Mammary epithelial cell (primary cell): ENCODE results near the gene BEND6.

ENCODE experiments used
- CTCF ChIP-seq, 2 donors: IDR thresholded peaks in 1 of 2; conservative IDR thresholded peaks in 1 of 2; 2 replicates each; pipeline ENCODE4 v1.5.1; 2011 to 2012; ENCODE audit warnings: inconsistent platforms in 2 of 2, low read length in 2 of 2, mild to moderate bottlenecking in 2 of 2, control low read depth in 1 of 2, low read depth in 1 of 2; ENCODE audit not compliant: insufficient read depth in 1 of 2; ENCODE audit errors: extremely low read depth in 1 of 2
- EZH2 ChIP-seq: IDR thresholded peaks from 2 replicates; pipeline ENCODE4 v1.6.1; 2012; ENCODE audit warnings: low read length, inconsistent platforms, borderline replicate concordance

- TF ChIP-seq EZH2 (no peak), CTCF (conservative IDR thresholded peaks at IDR 0.05 in 1 of 2, IDR thresholded peaks at IDR 0.05 in 1 of 2; ENCODE audit: extremely low read depth in 1 of 2, insufficient read depth in 1 of 2, low read depth in 1 of 2, low read length in 2 of 2) (no peak)
Measured at GRCh38 chr6:56951049-56951831, 3.7 kb upstream of the BEND6 start.
